Measurements from ENCODE around the gene PIP.
"Not testable (repeated sequence)": the region's sequence is repeated elsewhere in the genome, so short reads cannot be mapped to it uniquely, and the experiment has no call there.

PIP gene

DNA sequence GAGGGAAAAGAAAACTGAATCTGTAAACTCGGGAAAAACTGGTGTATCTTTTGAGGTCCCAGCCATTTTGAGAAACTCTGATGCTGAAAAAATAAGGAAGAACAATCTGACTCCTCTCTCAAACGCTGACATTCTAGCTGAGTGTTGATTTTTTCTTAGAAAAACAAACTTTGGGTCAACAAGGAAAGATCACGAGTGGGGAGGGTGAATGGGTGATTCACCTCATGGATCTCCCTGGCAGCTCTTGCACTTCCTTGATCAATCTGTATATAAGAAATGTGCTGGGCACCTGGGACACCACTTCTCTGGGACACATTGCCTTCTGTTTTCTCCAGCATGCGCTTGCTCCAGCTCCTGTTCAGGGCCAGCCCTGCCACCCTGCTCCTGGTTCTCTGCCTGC lies at the start of gene PIP:
Gene PIP (plus strand): TSS at position 297 of the 400 bp plus-strand sequence. CDS start 40 bp downstream, at position 337.
- no peak for DNase-seq

GRCh38 chr7:143085109-143085508 lies 46.8 kb upstream of the PIP start:
- DNase-seq: no peak

DNA sequence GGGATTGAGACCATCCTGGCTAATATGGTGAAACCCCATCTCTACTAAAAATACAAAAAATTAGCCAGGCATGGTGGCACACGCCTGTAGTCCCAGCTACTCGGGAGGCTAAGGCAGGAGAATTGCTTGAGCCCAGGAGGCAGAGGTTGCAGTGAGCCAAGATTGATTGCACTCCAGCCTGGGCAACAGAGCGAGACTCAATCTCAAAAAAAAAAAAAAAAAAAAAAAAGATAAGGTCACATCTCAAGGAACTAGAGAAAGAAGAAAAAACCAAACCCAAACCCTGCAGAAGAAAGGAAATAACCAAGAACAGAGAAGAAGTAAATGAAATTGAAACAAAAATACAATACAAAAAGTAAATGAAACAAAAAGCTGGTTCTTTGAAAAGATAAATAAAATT lies 46.3 kb upstream of the PIP start:
- not testable (repeated sequence) for DNase-seq

DNA sequence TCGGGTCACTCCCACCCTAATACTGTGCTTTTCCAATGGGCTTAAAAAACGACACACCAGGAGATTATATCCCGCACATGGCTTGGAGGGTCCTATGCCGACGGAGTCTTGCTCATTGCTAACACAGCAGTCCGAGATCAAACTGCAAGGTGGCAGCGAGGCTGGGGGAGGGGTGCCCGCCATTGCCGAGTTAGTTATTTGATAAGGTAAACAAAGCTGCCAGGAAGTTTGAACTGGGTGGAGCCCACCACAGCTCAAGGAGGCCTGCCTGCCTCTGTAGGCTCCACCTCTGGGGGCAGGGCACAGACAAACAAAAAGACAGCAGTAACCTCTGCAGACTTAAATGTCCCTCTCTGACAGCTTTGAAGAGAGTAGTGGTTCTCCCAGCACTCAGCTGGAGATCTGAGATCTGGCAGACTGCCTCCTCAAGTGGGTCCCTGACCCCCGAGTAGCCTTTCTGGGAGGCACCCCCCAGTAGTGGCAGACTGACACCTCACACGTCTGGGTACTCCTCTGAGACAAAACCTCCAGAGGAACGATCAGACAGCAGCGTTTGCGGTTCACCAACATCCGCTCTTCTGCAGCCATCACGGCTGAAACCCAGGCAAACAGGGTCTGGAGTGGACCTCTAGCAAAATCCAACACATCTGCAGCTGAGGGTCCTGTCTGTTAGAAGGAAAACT lies 43.2 kb upstream of the PIP start:
- not testable (repeated sequence) for DNase-seq

DNA sequence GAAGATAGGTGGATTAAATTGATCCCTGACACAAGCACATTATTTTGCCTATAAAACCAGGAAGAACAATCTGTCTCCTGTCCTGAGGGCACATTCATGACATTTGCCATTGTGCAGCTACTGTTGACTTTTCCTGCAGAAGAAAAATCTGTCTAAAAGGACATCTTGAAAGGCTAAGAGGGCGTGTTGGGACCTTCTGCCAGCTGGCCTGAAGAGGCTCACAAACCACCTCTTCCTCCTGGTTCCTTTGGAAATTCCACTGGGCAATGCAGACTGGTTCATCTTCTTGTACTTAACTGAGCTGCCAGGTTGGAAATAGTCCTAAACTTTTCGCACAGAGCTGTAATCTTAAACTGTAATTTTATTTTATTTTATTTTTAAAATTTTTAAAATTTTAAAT lies 35.7 kb upstream of the PIP start:
- no peak for DNase-seq

DNA sequence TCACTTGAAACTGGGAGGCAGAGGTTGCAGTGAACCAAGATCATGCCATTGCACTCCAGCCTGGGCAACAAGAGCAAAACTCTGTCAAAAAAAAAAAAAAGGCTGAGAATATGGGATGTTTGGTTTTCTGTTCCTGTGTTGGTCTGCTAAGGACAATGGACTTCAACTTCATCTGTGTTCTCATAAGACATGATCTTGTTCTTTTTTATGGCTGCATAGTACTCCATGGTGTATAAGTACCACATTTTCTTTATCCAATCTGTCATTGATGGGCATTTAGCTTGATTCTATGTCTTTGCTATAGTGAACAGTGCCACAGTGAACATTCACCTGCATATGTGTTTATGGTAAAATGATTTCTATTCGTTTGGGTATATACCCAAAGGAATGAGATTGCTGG lies 32.3 kb upstream of the PIP start:
- not testable (repeated sequence) for DNase-seq

DNA sequence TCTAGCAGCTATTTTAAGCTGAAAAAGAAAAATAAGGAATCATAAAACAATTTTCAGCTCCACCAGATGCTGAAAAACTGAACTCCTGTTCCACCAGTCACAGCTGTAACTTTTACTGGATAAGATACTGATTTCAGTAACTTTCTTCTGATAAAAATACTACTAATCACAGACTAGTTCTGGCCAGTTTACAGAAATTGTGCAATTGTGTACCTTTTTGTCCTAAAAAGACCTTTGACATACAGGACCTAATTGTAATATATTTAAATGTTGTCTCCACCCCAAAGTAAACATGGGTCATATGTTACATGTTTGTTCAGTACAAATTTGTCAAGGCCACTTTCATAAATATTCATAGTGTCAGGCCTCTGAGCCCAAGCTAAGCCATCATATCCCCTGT lies 27.1 kb upstream of the PIP start:
- DNase-seq: no peak

GRCh38 chr7:143108019-143108418 lies 23.9 kb upstream of the PIP start:
- not testable (repeated sequence) for DNase-seq

DNA sequence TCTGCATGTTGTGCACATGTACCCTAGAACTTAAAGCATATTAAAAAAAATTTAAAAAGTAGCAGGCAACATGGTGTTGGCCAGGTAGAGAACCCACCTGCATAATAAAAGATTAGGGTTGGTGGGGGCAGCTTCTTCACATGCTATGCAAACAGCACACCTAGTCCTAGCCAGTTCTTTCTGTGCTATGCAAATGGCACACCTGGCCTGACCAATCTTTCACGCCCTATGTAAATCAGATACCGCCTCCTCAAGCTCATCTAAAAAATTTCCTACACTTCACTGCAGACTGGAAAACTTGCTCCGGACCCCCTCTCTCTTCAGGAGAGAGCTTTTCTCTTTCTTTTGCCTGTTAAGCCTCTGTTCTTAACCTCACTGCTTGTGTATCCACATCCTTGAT lies 14.5 kb upstream of the PIP start:
- DNase-seq: no peak

DNA sequence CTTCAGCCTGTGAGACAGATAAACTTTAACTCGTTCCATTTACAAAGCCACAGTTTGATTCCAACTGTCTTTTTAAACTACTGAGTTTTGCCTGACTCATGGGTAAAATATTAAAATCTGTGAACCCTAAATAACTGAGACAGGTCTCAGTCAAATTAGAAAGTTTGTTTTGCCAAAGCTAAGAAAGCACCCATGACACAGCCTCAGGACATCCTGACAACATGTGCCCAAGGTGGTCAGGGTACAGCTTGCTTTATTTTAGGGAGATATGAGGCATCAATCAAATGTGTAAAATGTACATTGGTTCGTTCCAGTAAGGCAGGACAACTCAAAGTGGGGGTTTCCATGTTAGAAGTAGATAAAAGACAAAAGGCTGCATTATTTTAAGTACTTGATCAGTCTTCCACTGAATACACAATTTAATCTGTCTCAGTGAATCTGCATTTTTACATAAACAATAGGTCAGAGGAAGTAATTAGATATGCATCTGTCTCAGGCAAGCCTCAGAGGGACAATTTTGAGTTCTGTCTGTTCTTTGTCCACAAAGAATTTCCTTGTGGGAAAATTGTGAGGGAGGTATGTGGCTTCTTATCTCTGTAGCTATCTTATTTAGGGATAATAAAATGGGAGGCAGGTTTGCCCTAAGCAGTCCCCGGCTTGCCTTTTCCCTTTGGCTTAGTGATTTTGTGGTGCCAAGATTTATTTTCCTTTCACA lies 11.0 kb upstream of the PIP start:
- no peak for DNase-seq

- not testable (repeated sequence) for DNase-seq
Observed at GRCh38 chr7:143123326-143123725, 8.6 kb upstream of the PIP start.

DNA sequence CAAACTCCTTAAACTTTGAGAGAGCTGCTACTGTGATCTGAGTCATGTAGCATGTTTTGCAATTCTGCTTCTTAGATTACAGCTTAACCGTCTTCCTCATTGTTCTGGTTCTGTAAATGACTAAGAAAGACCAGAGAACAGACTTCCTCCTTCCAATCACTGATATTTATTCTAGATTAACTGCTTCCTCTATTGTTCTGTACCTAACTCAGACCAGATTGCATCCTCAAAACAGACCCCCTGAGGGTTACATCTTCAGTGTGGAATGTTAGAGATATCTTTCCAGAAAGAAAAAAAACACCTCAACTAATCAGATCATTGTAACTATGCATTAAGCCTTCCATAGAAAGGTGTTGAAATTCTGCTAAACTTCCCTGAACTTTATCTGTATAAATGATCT lies 5.7 kb upstream of the PIP start:
- DNase-seq: no peak

DNA sequence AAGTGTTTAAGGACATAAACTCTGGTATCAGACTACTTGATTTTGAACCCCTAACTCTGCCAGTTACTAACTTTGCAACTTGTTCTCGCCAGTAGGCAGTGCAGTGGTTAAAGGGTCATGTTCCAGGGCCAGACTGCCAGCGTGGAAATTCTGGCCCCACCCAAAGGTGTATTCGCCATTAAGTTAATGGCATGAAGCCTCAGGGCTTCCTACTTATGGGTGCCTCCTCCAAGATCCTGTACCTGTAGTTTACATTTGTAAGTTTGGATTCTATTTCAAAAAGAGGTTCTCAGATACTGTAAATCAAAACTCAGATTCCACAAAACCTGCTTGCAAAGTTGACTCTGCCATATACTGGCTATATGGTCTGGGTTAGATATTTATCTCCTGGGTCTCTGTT lies 2.8 kb upstream of the PIP start:
- DNase-seq: no peak

GRCh38 chr7:143129477-143129876 lies 2.4 kb upstream of the PIP start:
- DNase-seq: no peak

DNA sequence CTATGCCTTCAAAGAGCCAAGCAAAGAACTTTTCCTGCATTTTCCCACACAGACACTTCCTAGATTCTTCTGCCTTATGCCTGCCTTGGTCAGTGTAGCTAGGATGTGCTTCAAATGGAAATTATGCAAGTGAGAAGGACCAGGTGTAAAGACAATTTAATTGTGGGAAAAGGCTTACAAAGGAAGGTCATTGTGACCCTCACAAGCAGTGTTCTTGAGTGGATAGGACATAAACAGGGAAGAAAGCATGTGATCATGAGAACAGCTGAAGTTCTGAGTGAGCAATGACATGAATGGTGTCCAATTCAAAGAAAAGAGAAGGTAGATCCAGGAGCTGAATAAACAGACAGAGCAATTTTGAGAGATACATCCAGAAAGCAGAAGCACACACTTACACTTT lies 1.3 kb upstream of the PIP start:
- no peak for DNase-seq

DNA sequence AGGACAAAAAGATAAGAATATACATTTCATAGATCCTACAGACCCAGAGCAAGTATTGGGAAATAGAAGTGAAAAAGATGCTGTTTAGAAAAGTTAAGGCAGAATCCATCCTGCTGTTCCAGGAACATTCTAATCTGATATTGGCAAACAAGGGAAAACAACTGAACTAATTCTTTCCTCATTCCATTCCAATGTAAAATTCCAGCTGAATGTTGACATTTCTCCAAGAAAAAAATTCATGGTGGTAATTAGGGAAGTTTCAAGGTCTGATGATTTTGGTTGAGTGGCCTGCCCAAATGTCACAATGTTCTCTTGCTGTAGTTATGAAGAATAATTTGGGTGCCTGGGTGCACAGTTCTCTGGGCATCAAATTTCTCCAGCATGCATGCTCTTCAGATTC lies 15.2 kb downstream of the PIP start:
- no peak for DNase-seq

GRCh38 chr7:143148050-143148449 lies 16.2 kb downstream of the PIP start:
- DNase-seq: no peak

DNA sequence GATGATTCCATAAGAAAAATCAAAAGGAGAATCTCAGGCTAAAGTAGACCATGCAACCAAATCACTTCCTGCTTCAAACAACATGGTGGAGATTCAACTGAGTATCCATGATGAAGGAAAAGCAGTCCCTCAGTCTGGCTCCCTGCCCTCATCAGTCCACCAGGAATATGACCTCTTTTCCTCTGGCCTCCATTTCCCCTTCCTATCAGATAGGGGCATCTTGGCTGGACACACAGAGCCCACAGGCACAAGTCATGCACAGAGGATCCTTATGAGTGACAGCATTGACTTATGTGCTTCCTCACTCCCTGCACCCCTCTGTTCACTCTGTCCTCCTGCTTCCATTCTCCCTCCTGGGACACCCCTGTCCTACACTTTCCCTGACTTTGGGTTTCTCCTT lies 16.8 kb downstream of the PIP start:
- no peak for DNase-seq

- DNase-seq: not testable (repeated sequence)
Observed at GRCh38 chr7:143150696-143151095, 18.8 kb downstream of the PIP start.

- not testable (repeated sequence) for DNase-seq
Observed at GRCh38 chr7:143158617-143159016, 26.7 kb downstream of the PIP start.

DNA sequence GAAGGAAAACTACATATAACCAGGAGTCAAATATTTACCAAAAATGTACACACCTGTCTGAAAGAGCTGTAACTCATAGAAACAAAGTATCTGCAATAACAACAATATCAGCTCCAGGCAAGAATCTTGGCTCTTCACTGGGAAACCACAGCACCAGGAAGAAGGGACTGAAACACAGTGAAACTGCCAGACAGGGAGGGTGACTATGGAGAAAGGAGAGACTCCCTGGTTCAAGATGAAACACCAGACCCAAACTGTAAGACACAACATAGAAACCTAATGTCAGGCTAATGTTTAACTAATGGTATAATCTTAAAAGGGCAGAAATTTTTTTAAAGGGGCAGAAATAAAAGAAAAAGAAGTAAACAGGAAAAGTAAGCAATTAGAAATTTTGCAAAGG lies 39.8 kb downstream of the PIP start:
- no peak for DNase-seq

DNA sequence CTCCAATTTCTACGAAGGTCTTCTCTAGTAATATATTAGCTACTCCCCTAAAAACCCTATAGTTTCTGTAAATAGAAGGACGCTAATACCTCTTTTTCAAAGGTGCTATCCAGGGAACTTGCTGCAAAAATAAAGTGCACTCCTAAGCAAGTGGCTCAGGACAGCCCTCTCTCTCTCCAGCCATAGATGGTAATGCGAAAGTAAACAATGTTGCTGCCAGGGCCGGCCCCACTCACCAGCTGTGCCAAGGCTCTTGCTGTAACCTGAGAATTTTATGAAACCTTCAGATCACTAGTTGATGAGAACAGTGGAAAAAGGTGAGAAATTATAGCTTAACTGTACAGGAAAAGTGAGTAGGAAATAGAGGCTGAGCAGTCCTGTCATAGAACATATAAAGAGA lies 40.5 kb downstream of the PIP start:
- no peak for DNase-seq

DNA sequence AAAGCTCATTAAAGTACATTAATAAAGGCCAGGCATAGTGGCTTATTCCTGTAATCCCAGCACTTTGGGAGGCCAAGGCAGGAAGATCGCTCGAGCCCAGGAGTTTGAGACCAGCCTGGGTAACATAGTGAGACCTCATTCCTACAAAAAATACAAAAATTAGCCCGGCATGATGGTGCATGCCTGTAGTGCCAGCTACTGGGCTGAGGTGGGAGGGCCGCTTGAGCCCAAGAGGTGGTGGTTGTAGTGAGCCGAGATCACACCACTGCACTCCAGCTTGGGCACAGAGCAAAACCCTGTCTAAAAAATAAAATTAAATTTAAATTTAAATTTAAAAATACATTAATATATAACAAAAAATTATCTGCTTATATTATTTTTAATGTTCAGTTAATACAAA lies 44.3 kb downstream of the PIP start:
- DNase-seq: no peak

DNA sequence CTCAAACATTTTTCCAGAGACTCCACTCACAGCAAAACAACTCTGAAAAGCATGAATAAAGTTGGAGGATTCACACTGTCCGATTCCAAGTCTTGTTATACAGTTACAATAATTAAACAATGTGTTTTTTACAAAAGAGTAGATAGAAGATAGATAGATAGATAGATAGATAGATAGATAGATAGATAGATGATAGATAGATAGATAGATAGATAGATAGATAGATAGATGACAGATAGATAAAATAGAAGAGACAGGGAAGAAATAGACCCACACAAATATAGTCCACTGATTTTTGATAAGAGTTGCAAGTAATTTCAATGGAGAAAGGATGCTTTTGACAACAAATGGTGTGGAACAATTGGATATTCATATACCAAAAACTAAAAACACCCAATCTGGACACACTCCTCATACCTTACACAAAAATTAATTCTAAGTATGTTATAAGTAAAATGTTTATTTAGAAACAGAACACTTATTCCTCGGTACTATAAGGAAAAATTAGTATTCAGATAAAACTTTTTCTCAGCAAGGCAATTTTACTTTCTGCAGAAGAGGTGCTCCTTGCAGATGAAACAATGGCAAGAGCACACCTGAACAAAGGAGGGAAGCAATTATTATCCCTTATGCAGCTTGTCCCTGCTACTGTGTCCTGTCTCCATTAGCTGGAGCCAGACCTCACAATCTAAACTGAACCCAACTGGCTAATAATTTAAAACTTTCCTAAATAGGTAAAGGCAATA lies 45.7 kb downstream of the PIP start:
- DNase-seq: no peak

Measured in stimulated activated naive CD4-positive, alpha-beta T cell treated with Interleukin-2 at 50 U/mL for 16 hours (primary cell).